H1 (cell line): ENCODE data around the gene ELP5. TPM values are rescaled to one million over a fixed set of nuclear protein-coding genes. Genes with fewer than 3 reads are reported as not detected.
A peak's percentile ranks its signal among the peaks of the same experiment; 100 is the strongest.

Experiments
- CTCF ChIA-PET: fragments of 300-600 bp; sonication (Branson Sonifier 250); formaldehyde crosslinking; loops from one replicate; lab custom pipeline; 2021; ENCODE audit not compliant: partially characterized antibody; lab: Charles Lee
- POLR2A ChIA-PET: fragments of 300-600 bp; sonication (Branson Sonifier 250); formaldehyde crosslinking; loops from one replicate; lab custom pipeline; 2021; ENCODE audit warnings: inconsistent platforms; ENCODE audit not compliant: partially characterized antibody; lab: Charles Lee
- DNase-seq, 2 experiments: peaks; one replicate each; pipeline versions ENCODE4 v3.0.0 to v3.0.0-alpha.2; 2010 to 2022; ENCODE audit warnings: low spot score in 2 of 2, low read depth in 1 of 2, mixed read lengths in 1 of 2
- FAIRE-seq: peaks from 2 replicates; lab custom pipeline; 2011; peaks lifted over from hg19 to GRCh38; lab: Jason Lieb, UNC
- H2AFZ ChIP-seq: 2 replicates; pipeline ENCODE4 v1.8.1; 2012; ENCODE audit warnings: low read length, inconsistent platforms
- H2AK5ac ChIP-seq: 2 replicates; pipeline ENCODE4 v1.6.1; 2013; ENCODE audit warnings: low read depth, low read length
- H2BK120ac ChIP-seq: replicated peaks from 2 replicates; pipeline ENCODE3; 2013; ENCODE audit warnings: low read depth, low read length, inconsistent platforms
- H2BK12ac ChIP-seq: 2 replicates; pipeline ENCODE4 v1.6.1; 2013; ENCODE audit warnings: low read depth, low read length
- H2BK15ac ChIP-seq: 2 replicates; pipeline ENCODE4 v1.6.1; 2013; ENCODE audit warnings: low read length
- H2BK20ac ChIP-seq: 2 replicates; pipeline ENCODE4 v1.6.1; 2013; ENCODE audit warnings: low read length
- H2BK5ac ChIP-seq: 2 replicates; pipeline ENCODE4 v1.6.1; 2013; ENCODE audit warnings: low read depth, low read length
- H3K14ac ChIP-seq: 2 replicates; pipeline ENCODE4 v1.6.1; 2013; ENCODE audit warnings: inconsistent platforms; ENCODE audit not compliant: insufficient read length
- H3K18ac ChIP-seq: 2 replicates; pipeline ENCODE4 v1.6.1; 2013; ENCODE audit warnings: low read length; ENCODE audit errors: extremely low read depth
- H3K23ac ChIP-seq: 2 replicates; pipeline ENCODE4 v1.6.1; 2013; ENCODE audit warnings: inconsistent platforms; ENCODE audit not compliant: insufficient read length
- H3K23me2 ChIP-seq: 2 replicates; pipeline ENCODE4 v1.6.1; 2013; ENCODE audit warnings: low read depth, low read length
- H3K27ac ChIP-seq: 2 replicates; pipeline ENCODE4 v1.6.1; 2011; ENCODE audit warnings: low read depth, low read length, inconsistent platforms
- H3K27me3 ChIP-seq, 4 experiments: replicated peaks in 1 of 4; 1 replicate in 1 of 4; 2 replicates in 3 of 4; pipeline versions ENCODE4 v1.6.1 to v1.8.1; 2011 to 2013; ENCODE audit warnings: low read length in 3 of 4, mild to moderate bottlenecking in 3 of 4, inconsistent platforms in 2 of 4, mixed read lengths in 2 of 4, moderate library complexity in 1 of 4; ENCODE audit not compliant: control insufficient read depth in 3 of 4, insufficient read depth in 3 of 4; ENCODE audit errors: extremely low read depth in 1 of 4
- H3K36me3 ChIP-seq, 4 experiments: 2 replicates each; pipeline versions ENCODE4 v1.6.1 to v1.8.1; 2011 to 2013; ENCODE audit warnings: mild to moderate bottlenecking in 4 of 4, low read length in 3 of 4, moderate library complexity in 2 of 4, control low read depth in 1 of 4, inconsistent platforms in 1 of 4; ENCODE audit not compliant: insufficient read depth in 4 of 4, control insufficient read depth in 2 of 4
- H3K4ac ChIP-seq: replicated peaks from 2 replicates; pipeline ENCODE3; 2013; ENCODE audit warnings: low read length, low read depth, mixed read lengths, inconsistent platforms; ENCODE audit not compliant: insufficient read length
- H3K4me1 ChIP-seq, 4 experiments: replicated peaks in 1 of 4; 1 replicate in 1 of 4; 2 replicates in 3 of 4; pipeline versions ENCODE4 v1.6.1 to v1.8.1; 2011 to 2013; ENCODE audit warnings: low read length in 3 of 4, inconsistent platforms in 2 of 4, mixed read lengths in 1 of 4; ENCODE audit not compliant: insufficient read depth in 4 of 4, control insufficient read depth in 3 of 4
- H3K4me2 ChIP-seq, 2 experiments: 2 replicates each; pipeline versions ENCODE4 v1.6.1 to v1.8.1; 2011 to 2013; ENCODE audit warnings: low read depth in 2 of 2, low read length in 2 of 2, control low read depth in 1 of 2, inconsistent platforms in 1 of 2, mild to moderate bottlenecking in 1 of 2; ENCODE audit not compliant: insufficient read depth in 1 of 2
- H3K4me3 ChIP-seq, 4 experiments: fragments of 200-600, 300-600 bp in 1 of 4; sonication (generic), shearing (Covaris generic), sonication (Bioruptor Twin) in 1 of 4; 2 replicates each; pipeline versions ENCODE4 v1.5.1 to v1.8.1; 2011 to 2016; ENCODE audit warnings: low read length in 4 of 4, low read depth in 3 of 4, control low read depth in 2 of 4, inconsistent platforms in 2 of 4, mild to moderate bottlenecking in 2 of 4, mixed read lengths in 1 of 4, moderate library complexity in 1 of 4; ENCODE audit not compliant: insufficient read depth in 2 of 4; ENCODE audit errors: extremely low read depth in 1 of 4
- H3K56ac ChIP-seq: replicated peaks from 2 replicates; pipeline ENCODE3; 2013; ENCODE audit warnings: low read depth, mild to moderate bottlenecking, mixed read lengths, low read length, inconsistent platforms; ENCODE audit not compliant: insufficient read length
- H3K79me1 ChIP-seq: 2 replicates; pipeline ENCODE4 v1.6.1; 2013; ENCODE audit warnings: low read depth, low read length, control low read depth
- H3K79me2 ChIP-seq, 2 experiments: 2 replicates each; pipeline versions ENCODE4 v1.6.1 to v1.8.1; 2012 to 2013; ENCODE audit warnings: low read length in 2 of 2, mild to moderate bottlenecking in 2 of 2, inconsistent platforms in 1 of 2; ENCODE audit not compliant: insufficient read depth in 2 of 2, control insufficient read depth in 1 of 2
- H3K9ac ChIP-seq, 4 experiments: replicated peaks in 1 of 4; 1 replicate in 1 of 4; 2 replicates in 3 of 4; pipeline versions ENCODE4 v1.6.1 to v1.8.1; 2011 to 2013; ENCODE audit warnings: low read depth in 3 of 4, low read length in 3 of 4, control low read depth in 2 of 4, mild to moderate bottlenecking in 2 of 4, moderate library complexity in 2 of 4, inconsistent platforms in 1 of 4; ENCODE audit errors: extremely low read depth in 1 of 4
- H3K9me3 ChIP-seq, 2 experiments: 2 replicates each; pipeline versions ENCODE4 v1.6.1 to v1.8.1; 2012 to 2013; ENCODE audit warnings: mild to moderate bottlenecking in 2 of 2, moderate library complexity in 2 of 2, control low read depth in 1 of 2, inconsistent platforms in 1 of 2, low read depth in 1 of 2, low read length in 1 of 2, mixed read lengths in 1 of 2; ENCODE audit not compliant: insufficient read depth in 2 of 2
- H4K20me1 ChIP-seq, 2 experiments: replicated peaks in 1 of 2; 2 replicates each; pipeline versions ENCODE3 to v1.8.1; 2011 to 2013; ENCODE audit warnings: inconsistent platforms in 2 of 2, low read length in 2 of 2, mild to moderate bottlenecking in 1 of 2; ENCODE audit not compliant: insufficient read depth in 2 of 2, control insufficient read depth in 1 of 2
- H4K5ac ChIP-seq: 2 replicates; pipeline ENCODE4 v1.6.1; 2013; ENCODE audit warnings: low read length, low read depth, mixed read lengths, inconsistent platforms; ENCODE audit not compliant: insufficient read length
- H4K8ac ChIP-seq: 2 replicates; pipeline ENCODE4 v1.8.0; 2013; ENCODE audit warnings: mild to moderate bottlenecking, moderate library complexity, low read length, inconsistent platforms; ENCODE audit not compliant: insufficient read depth; ENCODE audit errors: extremely low read depth
- H4K91ac ChIP-seq: replicated peaks from 2 replicates; pipeline ENCODE3; 2013; ENCODE audit warnings: low read length, mixed read lengths, inconsistent platforms; ENCODE audit not compliant: insufficient read length
- EP300 ChIP-seq, 2 experiments: IDR thresholded peaks; 1 replicate in 1 of 2; 2 replicates in 1 of 2; pipeline ENCODE4 v1.6.1; 2011 to 2012; ENCODE audit warnings: low read depth in 2 of 2, low read length in 2 of 2, mild to moderate bottlenecking in 2 of 2, borderline replicate concordance in 1 of 2, inconsistent platforms in 1 of 2, moderate library complexity in 1 of 2
- NANOG ChIP-seq: IDR thresholded peaks from 2 replicates; pipeline ENCODE4 v1.6.1; 2011; ENCODE audit warnings: low read length, low read depth, mild to moderate bottlenecking, inconsistent platforms; ENCODE audit not compliant: insufficient read depth, poor library complexity, severe bottlenecking
- WGBS, 2 experiments: shearing (Covaris generic) in 1 of 2; methylation state at CpG; one replicate each; pipeline versions ENCODE4 v1.1.6 to v1.1.7; 2013 to 2015; ENCODE audit warnings: low lambda C conversion rate in 2 of 2, mixed read lengths in 2 of 2, inconsistent platforms in 1 of 2, low coverage in 1 of 2, missing lambda C conversion rate in 1 of 2; ENCODE audit not compliant: insufficient replicate concordance in 2 of 2, insufficient coverage in 1 of 2, insufficient read length in 1 of 2; ENCODE audit errors: extremely low coverage in 1 of 2, missing lambda C conversion rate in 1 of 2; 5-methylcytosine and 5-hydroxymethylcytosine counted together
- polyA plus RNA-seq, 7 experiments: library from polyadenylated mRNA; depleted of rRNA in 3 of 7; stranded (reverse) in 5 of 7; unstranded in 2 of 7; fragments of >200 nt in 5 of 7; fragments of 200-250 nt in 2 of 7; gene quantifications; 1 replicate in 5 of 7; 2 replicates in 1 of 7; 4 replicates in 1 of 7; pipeline versions ENCODE4 v1.2.1 to v1.2.3, GENCODE V29; 2011 to 2013; ENCODE audit warnings: missing spikeins in 2 of 7, mixed read lengths in 2 of 7
- total RNA-seq: library from RNA; stranded (reverse); fragmentation: NEBNext Ultra II Directional; extraction: Animal tissue kit (Norgen Biotek cat#: 25700); gene quantifications from 2 replicates; pipeline ENCODE4 v1.2.1, GENCODE V29; 2021

The ELP5 gene
- total and polyA plus RNA-seq, 2 of the 8 experiments (the other 6 are each of a cell fraction or from before 2014, with no cell fraction given) = 75.4 to 107 TPM

DNA sequence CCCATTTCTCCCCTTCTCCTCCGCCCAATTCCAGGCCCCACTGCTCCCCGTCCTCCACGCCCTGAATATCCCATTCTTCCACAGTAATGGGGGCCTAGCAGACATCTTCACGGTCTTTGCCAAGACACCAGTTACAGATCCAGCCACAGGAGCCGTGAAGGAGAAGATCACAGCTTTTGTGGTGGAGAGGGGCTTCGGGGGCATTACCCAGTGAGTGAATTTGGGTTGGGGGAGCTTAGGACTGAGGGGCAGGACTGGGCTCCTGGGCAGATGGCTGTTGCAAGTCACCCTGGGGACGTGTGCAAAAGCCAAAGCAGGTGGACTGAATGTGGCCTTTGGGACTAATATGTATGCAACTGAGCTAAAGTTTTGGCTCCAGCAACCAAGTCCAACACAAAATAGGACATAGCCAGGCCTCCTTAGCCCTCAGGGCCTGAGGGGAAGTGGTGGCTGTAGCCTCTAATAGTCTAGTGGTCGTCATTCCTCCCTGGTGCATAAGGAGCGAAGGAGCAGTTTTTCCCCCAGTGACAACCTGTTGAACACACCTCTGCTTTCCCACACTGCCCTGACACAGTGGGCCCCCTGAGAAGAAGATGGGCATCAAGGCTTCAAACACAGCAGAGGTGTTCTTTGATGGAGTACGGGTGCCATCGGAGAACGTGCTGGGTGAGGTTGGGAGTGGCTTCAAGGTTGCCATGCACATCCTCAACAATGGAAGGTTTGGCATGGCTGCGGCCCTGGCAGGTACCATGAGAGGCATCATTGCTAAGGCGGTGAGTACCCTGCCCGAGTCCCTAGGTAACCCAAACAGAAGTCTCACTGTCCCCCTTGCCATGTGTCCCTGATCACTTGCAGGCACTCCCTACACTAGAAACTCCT lies 29.7 kb upstream of the ELP5 start:
- CTCF ChIA-PET = interaction anchor here (0.9 to 4.3 kb wide), 9 partner anchors 9 to 75 kb away, joined by 3 to 46 read pairs (median 10); partner anchors contain the start of genes DVL2, GABARAP and PHF23
- Histone ChIP-seq H3K4ac (no peak overlapping the region), H3K27ac (0 out of 2 replicates have a peak overlapping the region, but pooled peaks have one; percentile 40), H2BK5ac (no peak overlapping the region), H2BK120ac (no peak overlapping the region), H3K23me2 (peaks cover 5% of the 10 kb centered on the region; the same call in 1 of the 2 replicates), H4K20me1 (peaks cover 14 to 33% of the 10 kb centered on the region in 2 experiments), H2BK20ac (no peak overlapping the region), H2BK15ac (no peak overlapping the region), H3K4me2 (no peak overlapping the region), H3K23ac (no peak overlapping the region), H2AK5ac (no peak overlapping the region), H3K9me3 (no peaks in the 10 kb centered on the region), H3K14ac (no peak overlapping the region), H4K8ac (no peak overlapping the region), H3K4me1 (peaks cover 6 to 19% (median 12%) of the 10 kb centered on the region in 4 experiments; a peak in 6 of 7 replicates), H3K9ac (no peak overlapping the region), H3K36me3 (peaks cover 18 to 52% (median 41%) of the 10 kb centered on the region in 4 experiments), H3K56ac (no peak overlapping the region), H3K79me2 (no peaks in the 10 kb centered on the region), H4K5ac (no peak overlapping the region), H3K18ac (no peak overlapping the region), H4K91ac (no peak overlapping the region), H3K79me1 (no peaks in the 10 kb centered on the region), H2AFZ (no peak overlapping the region), H2BK12ac (no peak overlapping the region), H3K27me3 (no peaks in the 10 kb centered on the region), H3K4me3 (no peak overlapping the region)
- no peak for FAIRE-seq
- 92% methylated on average over 15 of the region's 15 CpGs; no CpG with 5 or more reads in 1 of the 2 experiments for WGBS, 2 experiments
- POLR2A ChIA-PET = interaction anchor here (0.7 to 10.7 kb wide), 10 partner anchors 9 to 91 kb away, joined by 3 to 386 read pairs (median 16); partner anchors contain the start of genes CLDN7, CTDNEP1, DVL2 and ELP5
- no peak for DNase-seq
- TF ChIP-seq EP300 (IDR thresholded peaks at IDR 0.05; ENCODE audit: borderline replicate concordance in 1 of 2, low read depth in 2 of 2, low read length in 2 of 2) = no peak
- no peak for TF ChIP-seq NANOG
